ENCODE results near the gene GOLGA3.
"Not testable (repeated sequence)": the region's sequence is repeated elsewhere in the genome, so short reads cannot be mapped to it uniquely, and the experiment has no call there.

GOLGA3 gene

DNA sequence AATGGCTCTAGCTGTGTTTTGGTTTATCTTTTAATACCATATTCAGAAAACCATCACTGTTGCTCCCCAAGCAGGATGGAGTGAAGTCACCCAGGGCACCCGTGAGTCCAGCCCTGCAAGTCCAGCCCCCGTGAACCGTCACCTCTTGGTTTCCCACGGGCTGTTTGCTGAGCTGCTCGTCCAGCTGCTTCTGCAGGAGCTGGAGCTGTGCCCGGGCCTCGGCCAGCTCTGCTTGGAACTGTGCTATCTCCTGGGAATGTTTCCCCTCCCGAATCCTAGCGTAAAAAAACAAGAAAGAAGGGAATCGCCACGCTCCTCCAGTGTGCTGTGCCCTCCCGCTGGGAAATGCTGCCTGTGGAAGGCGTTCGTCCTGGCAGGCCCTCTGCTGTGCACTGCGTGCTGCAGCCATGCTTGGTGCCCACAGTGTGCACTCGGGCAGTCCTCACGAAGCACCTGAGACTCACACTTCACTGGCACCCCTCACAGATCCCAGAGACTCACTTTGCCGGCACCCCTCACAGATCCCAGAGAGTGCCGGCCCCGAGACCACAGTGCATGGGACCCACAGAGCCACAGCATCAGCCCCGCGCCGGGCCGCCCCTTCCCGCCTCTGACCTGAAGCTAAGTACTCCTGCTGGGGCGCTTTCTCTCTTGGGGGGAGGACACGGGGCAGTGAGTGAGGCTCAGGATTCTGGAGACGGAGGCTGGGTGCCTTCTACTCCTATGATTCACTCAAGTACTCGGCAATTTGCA lies 51.7 kb downstream of the GOLGA3 start:
- DNase-seq (ENCODE audit: low read depth in 2 of 2): no peak

DNA sequence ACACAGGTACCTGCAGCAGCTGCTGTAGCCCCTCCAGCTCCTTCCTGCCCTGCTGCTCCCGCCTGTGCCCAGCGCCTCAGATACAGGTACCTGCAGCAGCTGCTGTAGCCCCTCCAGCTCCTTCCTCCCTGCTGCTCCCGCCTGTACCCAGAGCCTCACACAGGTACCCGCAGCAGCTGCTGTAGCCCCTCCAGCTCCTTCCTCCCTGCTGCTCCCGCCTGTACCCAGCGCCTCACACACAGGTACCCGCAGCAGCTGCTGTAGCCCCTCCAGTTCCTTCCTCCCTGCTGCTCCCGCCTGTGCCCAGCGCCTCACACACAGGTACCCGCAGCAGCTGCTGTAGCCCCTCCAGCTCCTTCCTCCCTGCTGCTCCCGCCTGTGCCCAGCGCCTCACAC lies 52.4 kb downstream of the GOLGA3 start:
- DNase-seq (ENCODE audit: low read depth in 2 of 2): not testable (repeated sequence)

DNA sequence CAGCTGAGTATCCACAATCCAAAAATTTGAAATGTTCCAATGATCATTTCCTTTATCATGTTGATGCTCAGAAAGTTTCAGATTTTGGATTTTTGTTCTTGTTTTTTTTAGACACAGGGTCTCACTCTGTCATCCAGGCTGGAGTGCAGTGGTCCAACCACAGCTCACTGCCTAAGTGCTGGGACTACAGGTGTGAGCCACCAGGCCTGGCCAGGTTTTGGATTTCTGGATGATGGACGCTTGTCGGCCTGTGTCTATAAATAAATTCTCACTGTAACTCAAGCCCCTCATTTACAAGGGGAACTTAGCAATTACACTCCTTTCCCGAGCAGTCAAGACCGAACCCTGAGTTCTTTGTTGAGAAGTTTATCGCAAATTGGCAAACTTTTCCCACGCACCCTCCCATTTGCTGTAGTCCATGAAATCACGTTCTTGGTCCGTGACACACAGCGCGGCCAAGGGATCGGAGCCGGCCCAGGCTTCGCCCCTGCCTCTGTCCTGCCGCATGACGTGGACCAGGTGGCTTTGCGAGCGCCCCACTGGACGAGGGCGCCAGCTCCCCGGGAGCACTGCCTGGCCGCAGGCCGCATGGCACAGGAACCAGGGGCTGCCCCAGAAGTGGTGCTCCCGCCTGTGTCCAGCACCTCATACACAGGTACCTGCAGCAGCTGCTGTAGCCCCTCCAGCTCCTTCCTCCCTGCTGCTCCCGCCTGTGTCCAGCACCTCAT lies 53.0 kb downstream of the GOLGA3 start:
- DNase-seq (ENCODE audit: low read depth in 2 of 2): no peak

DNA sequence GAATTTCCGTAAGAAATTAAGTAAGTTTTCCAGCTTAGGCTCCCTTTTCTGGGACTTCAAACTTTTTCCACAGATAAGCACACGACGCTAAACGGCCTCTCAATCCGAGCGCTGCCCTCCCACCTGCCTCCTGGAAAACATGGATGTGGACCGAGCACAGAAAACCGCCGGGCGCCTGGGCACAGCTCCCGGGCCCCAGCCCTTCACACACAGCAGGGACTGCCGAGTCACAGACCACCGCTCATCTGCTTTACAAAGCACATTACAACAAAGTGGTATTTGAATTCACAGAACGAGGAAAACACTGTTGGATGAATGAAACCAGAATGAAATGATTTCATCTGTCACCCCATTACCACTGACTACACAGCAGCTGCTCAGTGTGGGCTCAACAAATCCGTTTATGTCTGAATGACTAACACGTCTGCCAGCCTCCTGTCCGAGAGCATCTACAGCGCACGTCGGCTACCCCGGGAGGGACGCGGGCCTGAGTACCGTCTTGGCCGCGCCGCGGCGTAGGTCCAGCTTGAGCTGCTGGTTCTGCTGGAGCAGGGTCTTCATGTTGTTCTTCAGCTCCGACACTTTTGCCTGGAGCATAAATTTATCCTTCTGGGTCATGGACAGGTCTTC lies 53.9 kb downstream of the GOLGA3 start:
- DNase-seq (ENCODE audit: low read depth in 2 of 2): no peak

DNA sequence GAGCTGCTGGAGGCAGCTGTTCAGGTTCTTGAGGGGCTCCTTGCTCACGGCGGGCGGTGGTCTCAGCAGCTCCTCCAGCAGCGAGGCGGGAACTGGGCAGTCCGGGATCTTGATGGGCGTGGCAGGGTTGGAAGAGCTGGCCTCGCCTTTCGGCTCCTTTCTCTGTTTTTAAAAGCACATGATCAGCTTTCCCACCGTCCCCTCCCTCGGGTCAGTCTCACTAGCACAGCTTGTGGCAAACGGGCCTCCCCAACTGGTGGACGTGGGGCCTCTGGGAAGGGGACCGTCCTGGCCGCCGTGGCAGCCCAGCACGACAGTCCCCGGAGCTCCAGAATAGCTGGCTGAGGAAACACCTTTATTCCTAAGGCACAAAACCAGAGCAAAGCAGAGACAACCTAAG lies 54.5 kb downstream of the GOLGA3 start:
- no peak for DNase-seq (ENCODE audit: low read depth in 2 of 2)

DNA sequence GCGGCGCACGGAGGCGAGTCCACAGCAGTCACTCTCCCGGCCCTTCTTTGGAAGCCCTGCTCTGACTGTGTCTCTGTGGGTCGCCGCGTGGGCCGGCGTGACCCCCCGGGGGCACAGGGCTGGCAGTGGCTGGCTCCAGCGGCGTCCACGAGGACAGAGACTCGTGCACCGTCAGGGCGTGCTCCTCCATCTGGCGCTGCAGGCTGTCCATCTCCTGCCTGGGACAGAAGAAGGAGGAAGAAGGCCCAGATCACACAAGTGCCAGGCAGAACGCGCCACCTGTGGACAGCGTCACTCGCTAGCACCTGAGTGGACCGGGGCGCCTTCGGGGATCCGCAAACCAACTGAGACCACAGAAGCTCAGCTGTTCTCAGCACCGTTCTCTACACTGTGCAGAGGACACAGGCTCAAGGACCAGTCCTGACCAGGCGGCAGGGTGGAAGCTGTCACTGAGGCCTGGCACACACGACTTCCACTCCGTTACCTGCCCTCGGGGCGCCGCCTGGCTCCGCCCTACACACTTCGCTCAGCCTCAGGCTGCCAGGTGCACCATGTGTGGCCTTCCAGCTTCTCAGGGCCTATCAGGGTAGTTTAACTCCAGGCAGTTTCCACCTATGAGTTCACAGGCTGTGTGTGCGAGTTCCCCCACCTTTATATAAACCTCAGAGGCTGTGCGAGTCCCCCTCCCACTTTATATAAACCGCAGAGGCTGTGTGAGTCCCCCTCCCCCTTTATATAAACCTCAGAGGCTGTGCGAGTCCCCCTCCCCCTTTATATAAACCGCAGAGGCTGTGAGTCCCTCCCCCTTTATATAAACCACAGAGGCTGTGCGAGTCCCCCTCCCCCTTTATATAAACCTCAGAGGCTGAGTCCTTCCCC lies 55.4 kb downstream of the GOLGA3 start:
- no peak for DNase-seq (ENCODE audit: low read depth in 2 of 2)

DNA sequence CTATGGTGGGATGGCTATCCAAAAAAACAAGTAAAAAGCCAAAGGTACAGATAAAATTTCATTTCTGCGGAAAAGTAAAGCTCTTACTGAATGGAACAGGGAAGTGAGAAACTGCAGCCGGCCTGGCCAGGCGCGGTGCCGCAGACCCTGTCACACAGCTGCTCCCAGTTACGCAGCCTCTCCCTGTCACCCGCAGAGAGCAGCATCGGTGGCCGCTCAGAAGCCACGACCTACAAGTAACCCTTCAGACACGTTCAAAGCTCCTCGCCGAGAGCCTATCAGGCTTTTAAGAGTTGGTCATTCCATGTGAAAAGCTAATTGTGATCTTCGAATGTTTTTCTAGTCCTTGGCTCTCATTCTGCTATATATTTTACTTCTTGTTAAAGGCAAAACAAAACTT lies 56.1 kb downstream of the GOLGA3 start:
- DNase-seq (ENCODE audit: low read depth in 2 of 2): no peak

DNA sequence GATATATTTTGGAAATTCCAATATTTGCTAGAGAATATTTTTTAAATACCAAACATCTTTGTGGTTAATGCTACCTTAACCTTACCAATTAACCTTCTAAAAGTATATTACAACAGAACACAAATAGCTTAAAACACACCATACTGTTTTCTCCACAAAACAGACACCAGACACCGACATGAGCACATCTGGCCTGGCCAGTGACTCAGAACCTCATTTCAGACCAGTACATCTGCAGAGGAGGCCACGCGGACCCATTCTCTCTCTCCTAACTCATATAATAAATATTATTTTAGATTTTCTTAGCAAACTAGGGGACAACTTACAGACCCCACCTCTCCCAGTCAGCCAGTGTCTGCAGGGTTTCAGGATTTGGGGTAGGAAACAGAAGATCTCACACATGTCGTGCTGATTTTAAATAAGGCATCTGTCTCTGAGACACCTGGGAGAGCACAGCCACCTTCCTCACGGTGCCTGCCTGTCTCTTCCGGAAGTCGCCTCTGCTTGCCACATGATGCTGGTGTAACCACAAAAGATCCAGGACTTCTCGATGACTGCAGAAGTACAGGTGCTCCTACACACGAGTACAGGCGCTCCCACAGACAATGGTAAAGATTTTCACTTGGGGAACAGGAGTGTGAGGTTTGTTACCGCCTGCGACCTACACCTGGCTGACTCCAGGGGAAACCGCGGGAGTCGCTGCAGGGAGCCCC lies 57.4 kb downstream of the GOLGA3 start:
- DNase-seq (ENCODE audit: low read depth in 2 of 2): no peak

DNA sequence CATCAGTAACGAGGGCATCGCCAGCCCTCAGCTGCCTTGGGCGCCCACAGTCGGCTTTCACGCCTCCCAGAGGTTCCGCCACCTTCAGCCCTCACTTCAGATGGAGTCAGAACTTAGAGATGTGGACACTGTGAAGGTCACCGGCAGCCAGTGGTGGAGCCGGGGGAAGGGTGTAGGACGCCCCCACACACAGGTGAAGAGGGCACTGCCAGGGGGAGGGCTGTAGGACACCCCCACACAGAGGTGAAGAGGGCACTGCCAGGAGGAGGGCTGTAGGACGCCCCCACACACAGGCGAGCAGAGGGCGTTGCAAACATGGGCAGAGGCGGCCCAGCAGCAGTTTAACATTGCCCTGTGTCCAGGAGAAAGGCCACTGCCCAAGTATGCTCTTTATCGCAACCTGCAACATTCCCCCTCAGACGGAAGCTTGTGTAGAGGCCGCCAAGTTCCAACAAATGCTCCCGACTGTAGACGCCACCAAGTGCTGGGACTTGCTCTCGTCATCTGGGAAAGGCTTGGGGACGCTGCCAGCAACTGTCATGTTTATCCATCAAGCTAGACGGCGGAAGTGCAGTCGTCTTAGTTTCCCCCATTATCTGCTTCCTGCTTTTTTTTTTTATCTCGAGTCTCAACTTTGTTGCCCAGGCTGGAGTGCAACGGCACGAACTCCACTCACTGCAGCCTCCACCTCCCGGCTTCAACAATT lies 62.1 kb downstream of the GOLGA3 start:
- no peak for DNase-seq (ENCODE audit: low read depth in 2 of 2)

DNA sequence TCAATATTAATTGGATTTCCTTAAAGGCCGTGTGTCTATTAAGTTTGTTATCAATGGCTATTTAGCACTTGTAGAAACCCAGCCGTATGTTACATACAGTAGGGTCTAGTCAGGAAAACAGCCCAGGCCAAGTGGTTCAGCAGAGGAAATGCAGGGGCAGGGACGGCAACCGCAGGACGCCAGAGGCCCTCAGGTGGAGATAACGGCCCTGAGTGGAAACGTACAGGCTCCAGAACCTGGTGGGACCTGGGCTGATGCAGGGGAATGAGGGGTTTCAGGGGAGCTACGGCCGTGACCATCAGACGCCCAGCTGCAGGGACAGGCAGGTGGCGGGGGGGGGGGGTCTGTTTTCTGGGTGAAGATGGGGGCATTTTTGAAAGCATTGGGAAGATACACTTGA lies 63.3 kb downstream of the GOLGA3 start:
- no peak for DNase-seq (ENCODE audit: low read depth in 2 of 2)

DNA sequence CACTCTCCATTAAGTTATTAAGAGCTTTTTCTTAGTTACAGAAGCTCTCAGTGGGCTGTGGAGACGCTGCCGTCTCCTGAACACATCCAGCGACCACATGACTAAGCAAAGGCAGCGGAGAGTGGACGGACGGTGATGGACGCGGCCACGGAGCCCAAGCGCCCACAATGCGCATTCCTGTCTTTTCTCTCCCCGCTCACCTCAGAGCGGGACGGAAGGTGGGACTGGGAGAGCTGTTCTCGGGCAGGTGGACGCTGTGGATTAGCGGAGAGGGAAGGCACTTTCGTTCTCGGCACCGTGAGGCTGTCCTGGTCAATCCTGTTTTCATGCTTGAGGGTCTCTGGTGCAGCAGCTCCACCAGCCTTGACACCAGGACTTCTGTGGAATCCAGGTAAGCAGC lies 64.4 kb downstream of the GOLGA3 start:
- no peak for DNase-seq (ENCODE audit: low read depth in 2 of 2)

DNA sequence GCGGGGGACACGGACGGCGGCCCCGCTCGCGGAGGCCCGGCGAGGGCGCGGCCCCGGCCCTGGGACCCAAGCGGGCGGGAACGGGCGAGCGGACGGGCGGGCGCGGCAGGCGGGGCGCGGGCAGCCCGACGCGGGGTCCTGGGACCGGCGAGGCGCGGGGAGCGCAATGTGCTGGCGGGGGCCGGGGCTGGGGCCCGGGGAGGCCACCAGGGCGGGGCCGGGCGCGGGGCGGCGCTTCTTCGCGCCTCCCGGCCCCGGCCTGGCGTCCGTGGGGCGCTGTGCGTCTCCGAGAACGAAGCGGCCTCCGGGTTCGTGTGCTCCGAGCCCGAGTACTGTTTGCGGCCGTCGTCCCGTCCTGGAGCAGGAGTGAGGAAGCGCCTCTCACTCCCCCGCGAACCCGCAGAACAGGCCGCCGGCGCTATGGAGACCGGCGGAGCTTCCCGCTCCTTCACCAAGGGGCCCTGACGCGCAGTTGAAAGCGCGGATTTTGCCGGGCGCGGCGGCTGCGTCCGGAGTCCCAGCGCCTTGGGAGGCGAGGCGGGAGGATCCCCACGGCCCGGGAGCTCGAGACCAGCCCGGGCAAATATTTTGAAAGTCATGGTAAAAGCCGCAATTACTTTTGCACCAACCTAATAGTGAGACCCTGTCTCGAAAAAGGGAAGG lies 66.6 kb downstream of the GOLGA3 start:
- peak; percentile 62 to 67 for DNase-seq (ENCODE audit: low read depth in 2 of 2)

DNA sequence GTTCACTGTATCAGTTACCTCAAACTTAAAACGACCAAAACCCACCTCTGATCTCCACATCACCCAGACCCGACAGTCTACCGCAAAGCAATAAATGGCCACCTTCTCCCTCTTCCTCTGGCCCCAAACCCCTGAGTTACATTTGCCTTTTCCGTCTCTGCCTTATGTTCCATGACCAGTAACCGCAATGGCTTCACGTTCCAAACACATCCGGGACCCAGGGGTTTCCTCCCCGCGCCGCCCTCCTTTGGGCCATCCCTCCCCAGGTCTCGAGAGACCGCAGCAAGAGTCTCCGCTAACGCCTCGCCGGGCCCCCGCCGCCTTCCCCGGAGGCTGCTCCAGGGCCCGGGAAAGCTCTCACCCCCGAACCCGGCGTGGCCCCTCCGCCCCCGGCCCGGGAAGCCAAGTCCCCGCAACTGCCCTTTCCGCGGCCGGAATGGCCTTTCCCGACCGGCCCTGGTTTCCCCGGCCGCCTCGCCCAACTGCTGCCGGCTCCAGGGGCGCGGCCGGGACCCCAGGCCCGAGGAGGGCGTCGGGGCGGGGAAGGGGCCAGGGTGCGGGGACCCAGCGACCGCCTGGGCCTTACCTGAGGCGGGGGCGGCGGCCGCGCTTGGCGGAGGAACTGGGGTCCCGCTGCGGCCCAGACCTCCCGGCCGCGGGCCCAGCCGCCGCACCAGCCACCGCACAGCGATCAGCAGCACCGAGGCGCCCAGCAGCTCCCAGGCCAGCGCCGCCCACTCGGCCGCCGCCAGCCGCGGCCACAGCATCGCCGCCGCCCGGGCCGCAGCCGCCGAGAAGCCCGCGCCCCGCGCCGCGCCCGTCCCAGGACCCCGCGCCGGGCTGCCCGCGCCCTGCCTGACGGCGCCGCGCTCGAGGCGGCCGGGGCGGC lies 67.4 kb downstream of the GOLGA3 start, which contains the start of gene ANKLE2:
Gene ANKLE2 (minus strand): TSS at position 801 of the 889 bp plus-strand sequence. CDS start 34 bp downstream, at position 767.
- peak; percentile 31 to 60 for DNase-seq (ENCODE audit: low read depth in 2 of 2)

DNA sequence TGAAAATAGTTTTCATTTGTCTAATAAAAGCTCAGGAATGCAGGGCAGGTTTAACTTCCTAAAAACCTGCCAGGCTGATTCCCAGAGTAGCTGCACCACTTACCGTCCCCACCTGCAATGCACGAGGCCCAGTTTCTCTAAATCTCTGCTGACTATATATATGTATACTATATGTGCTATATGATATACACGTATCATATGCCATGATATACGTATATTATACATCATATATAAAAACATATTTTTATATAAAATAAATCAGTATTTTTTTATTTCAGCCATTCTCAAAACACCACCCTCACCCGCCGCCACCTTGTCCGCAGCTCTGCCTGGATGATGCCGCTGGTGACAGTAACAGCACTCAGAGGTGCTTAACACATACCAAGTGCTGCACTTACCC lies 69.3 kb downstream of the GOLGA3 start:
- no peak for DNase-seq (ENCODE audit: low read depth in 2 of 2)

DNA sequence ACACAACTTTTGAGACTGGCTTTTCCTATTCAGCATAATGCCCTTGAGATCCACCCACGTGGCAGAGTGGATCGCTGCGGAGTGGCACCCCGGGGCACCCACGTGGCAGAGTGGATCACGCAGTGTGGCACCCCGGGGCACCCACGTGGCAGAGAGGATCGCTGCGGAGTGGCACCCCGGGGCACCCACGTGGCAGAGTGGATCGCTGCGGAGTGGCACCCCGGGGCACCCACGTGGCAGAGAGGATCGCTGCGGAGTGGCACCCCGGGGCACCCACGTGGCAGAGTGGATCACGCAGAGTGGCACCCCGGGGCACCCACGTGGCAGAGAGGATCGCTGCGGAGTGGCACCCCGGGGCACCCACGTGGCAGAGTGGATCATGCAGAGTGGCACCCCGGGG lies 69.8 kb downstream of the GOLGA3 start:
- not testable (repeated sequence) for DNase-seq (ENCODE audit: low read depth in 2 of 2)

DNA sequence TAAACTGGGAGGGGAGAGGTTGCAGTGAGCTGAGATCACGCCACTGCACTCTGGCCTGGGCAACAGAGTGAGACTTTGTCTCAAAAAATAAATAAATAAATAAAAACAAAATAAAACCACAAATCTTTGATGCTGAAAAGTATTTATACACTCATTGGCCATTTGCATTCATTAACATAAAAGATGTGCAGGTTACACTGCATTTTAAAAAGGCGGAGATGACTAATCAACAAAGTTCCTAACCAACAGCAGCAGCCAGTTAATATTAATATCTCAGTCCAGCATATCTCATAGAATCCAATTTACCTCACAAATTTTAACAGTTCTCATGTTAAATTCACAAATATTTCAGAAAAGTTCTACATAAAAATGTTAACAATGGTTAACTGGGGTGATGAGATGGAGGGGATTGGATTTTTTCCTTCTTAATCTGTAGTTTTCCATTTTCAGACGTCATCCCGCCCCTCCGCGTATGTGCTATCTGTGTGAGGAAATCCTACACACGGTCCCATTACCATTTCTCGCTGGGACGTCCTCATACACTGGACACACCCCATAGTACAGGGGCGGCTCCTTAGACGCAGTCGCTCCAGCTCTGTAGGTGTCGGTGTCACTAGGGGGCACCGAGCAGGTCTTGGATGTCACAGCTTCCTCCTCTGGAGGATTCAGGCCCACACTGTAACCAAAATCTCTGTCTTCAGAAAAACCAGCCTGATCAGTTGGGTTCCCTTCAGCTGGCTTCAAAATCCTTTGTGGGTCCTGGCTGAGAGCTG lies 74.3 kb downstream of the GOLGA3 start:
- DNase-seq (ENCODE audit: low read depth in 2 of 2): no peak

DNA sequence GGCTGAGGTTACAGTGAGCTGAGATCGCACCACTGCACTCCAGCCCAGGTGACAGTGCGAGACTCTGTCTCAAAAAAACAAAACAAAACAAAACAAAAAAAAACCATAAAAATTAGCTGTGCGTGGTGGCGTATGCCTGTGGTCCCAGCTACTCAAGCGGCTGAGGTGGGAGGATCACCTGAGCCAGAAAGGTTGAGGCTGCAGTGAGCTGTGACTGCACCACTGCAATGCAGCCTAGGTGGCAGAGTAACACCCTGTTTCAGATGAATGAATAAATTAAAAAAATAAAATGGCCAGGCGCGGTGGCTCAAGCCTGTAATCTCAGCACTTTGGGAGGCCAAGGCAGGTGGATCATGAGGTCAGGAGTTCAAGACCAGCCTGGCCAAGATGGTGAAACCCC lies 75.0 kb downstream of the GOLGA3 start:
- not testable (repeated sequence) for DNase-seq (ENCODE audit: low read depth in 2 of 2)

DNA sequence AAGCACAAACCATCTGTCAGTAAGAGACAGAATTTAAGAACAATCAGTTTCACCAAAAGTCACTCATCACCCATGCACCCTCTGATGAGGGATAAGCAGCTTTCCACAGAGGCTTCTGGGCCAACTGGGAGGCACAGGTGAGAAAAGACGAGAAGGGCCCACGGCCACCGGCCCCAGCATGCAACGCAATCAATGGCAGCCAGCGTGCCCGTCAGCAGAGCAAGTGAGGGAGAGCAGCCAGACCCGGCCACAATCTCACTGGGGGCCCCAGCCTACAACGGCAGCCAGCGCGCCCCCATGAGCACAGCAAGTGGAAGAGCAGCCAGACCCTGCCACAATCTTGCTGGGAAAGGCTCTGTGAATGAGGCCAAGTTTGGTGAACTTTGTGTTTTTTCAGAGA lies 80.3 kb downstream of the GOLGA3 start:
- no peak for DNase-seq (ENCODE audit: low read depth in 2 of 2)

All from activated CD8-positive, alpha-beta memory T cell treated with anti-CD3 and anti-CD28 coated beads for 4 hours (primary cell).